ENCODE data around the gene PFDN1. TPM values are rescaled to one million over a fixed set of nuclear protein-coding genes. Genes with fewer than 3 reads are reported as not detected.

The PFDN1 gene
- total and polyA plus RNA-seq, 10 of the 15 experiments (the other 5 are each of a cell fraction or from before 2014, with no cell fraction given), result 62.9 to 193 (median 102) TPM

- Histone ChIP-seq H3K4me3 (no peak overlapping the region), H3K36me3 (ENCODE audit: control insufficient read depth in 2 of 2, insufficient read depth in 2 of 2, low read length in 1 of 2) (peaks cover 0 to 10% of the 10 kb centered on the region in 2 experiments; a peak in 3 of 4 replicates), H3K79me2 (ENCODE audit: control insufficient read depth, insufficient read depth, low read length) (peaks cover 13% of the 10 kb centered on the region), H3K9ac (ENCODE audit: control insufficient read depth, insufficient read depth, low read length) (no peak overlapping the region), H3K27me3 (replicated peaks in 1 of 2; ENCODE audit: control insufficient read depth in 2 of 2, insufficient read depth in 2 of 2, low read length in 1 of 2) (no peaks in the 10 kb centered on the region), H2AFZ (ENCODE audit: control insufficient read depth, low read depth, low read length) (no peak overlapping the region), H4K20me1 (ENCODE audit: control insufficient read depth, insufficient read depth) (no peaks in the 10 kb centered on the region; the same call in 1 of the 2 replicates), H3K9me3 (replicated peaks; ENCODE audit: control insufficient read depth, insufficient read depth, low read length) (no peaks in the 10 kb centered on the region), H3K4me1 (ENCODE audit: control insufficient read depth, insufficient read depth, low read length) (peaks cover 15% of the 10 kb centered on the region), H3K4me2 (ENCODE audit: control insufficient read depth, insufficient read depth) (no peak overlapping the region), H3K27ac (ENCODE audit: control insufficient read depth, insufficient read depth) (no peak overlapping the region)
- ChIA-PET RAD21 (ENCODE audit: unreplicated experiment) (interaction anchor here (1.5 to 2.1 kb wide), 2 partner anchors 84 to 93 kb away, joined by 7 to 9 read pairs; partner anchors contain the start of gene HBEGF), POLR2A (no interaction called here), SMC1A (ENCODE audit: uncharacterized antibody, unreplicated experiment) (interaction anchor here (0.8 to 1.8 kb wide), 5 partner anchors 9 to 90 kb away, joined by 3 to 7 read pairs (median 3); partner anchors contain the start of gene HBEGF), CTCF (interaction anchor here (0.7 to 4.0 kb wide), 7 partner anchors 18 to 456 kb away, joined by 3 to 35 read pairs (median 6); partner anchors contain the start of gene HBEGF)
- in situ Hi-C loops (cut with MboI), result no loop called here
- DNase-seq (ENCODE audit: low read depth, low spot score) (no peak), ATAC-seq (no peak), FAIRE-seq (no peak)
- no TSS peak for BruUV-seq (replicated peaks)
- TF ChIP-seq MAX (IDR thresholded peaks at IDR 0.05; ENCODE audit: low read depth, low read length) (no peak), WRNIP1 (IDR thresholded peaks at IDR 0.05; ENCODE audit: borderline replicate concordance, low read depth, low read length) (no peak), NKRF (conservative IDR thresholded peaks at IDR 0.05) (no peak)
- intact Hi-C loops (cut with micrococcal nuclease; ENCODE audit: unreplicated experiment), result no loop called here
- 76% methylated on average over 3 of the region's 3 CpGs for WGBS (ENCODE audit: insufficient coverage, insufficient replicate concordance, low lambda C conversion rate, missing lambda C conversion rate)
Observed at GRCh38 chr5:140262221-140262620, 40.7 kb downstream of the PFDN1 start.
